Testis (tissue), 3 donors: ENCODE results near the gene RABGGTA. TPM values are rescaled to one million over a fixed set of nuclear protein-coding genes. Genes with fewer than 3 reads are reported as not detected.

Experiments
- DNase-seq: peaks from one replicate; pipeline ENCODE4 v3.0.0-alpha.2; 2019
- H3K27ac ChIP-seq, 2 donors: fragments of 200-600 bp; sonication (generic); one replicate each; pipeline ENCODE4 v1.5.1; 2019
- H3K27me3 ChIP-seq: fragments of 200-600 bp; sonication (generic); one replicate; pipeline ENCODE4 v1.5.1; 2019
- H3K36me3 ChIP-seq: fragments of 200-600 bp; sonication (generic); one replicate; pipeline ENCODE4 v1.5.1; 2017; ENCODE audit warnings: low read depth; ENCODE audit errors: missing control alignments
- H3K4me1 ChIP-seq: fragments of 200-600 bp; sonication (generic); one replicate; pipeline ENCODE4 v1.5.1; 2019
- H3K4me3 ChIP-seq, 2 donors: fragments of 200-600 bp; sonication (generic); one replicate each; pipeline ENCODE4 v1.5.1; 2017 to 2019
- H3K9me3 ChIP-seq: fragments of 200-600 bp; sonication (generic); one replicate; pipeline ENCODE4 v1.5.1; 2017
- POLR2A ChIP-seq: fragments of 450-650 bp; IDR thresholded peaks from one replicate; pipeline ENCODE4 v1.6.1; 2017; ENCODE audit warnings: antibody characterized with exemption, mild to moderate bottlenecking, moderate library complexity
- WGBS, 2 donors: methylation state at CpG; one replicate each; pipeline ENCODE4 v1.1.5; 2018; 5-methylcytosine and 5-hydroxymethylcytosine counted together
- intact Hi-C: fragments of 100-400 bp; cut with DNase I; formaldehyde crosslinking; loops from one replicate; pipeline ENCODE4 v1.15.1; 2023; ENCODE audit warnings: low total_unique reads
- polyA plus RNA-seq: library from polyadenylated mRNA; stranded (reverse); fragments of 350-450 nt; fragmentation: Illumina TruSeq; extraction: RNeasy Lipid Tissue Mini Kit (QIAGEN cat#74804); gene quantifications from one replicate; pipeline ENCODE4 v1.2.3, GENCODE V29; 2014; ENCODE audit warnings: low read depth, low replicate concordance; ENCODE audit not compliant: insufficient read depth
- total RNA-seq, 2 donors: library from RNA; depleted of rRNA; stranded (reverse); fragments of >200 nt; gene quantifications; one replicate each; pipeline ENCODE4 v1.2.3, GENCODE V29; 2016
- TF ChIP-seq, protein P1 (sequence below), 3 experiments: fragments of 450-650 bp in 2 of 3; fragments of 200-600 bp in 1 of 3; sonication (generic) in 1 of 3; IDR thresholded peaks; one replicate each; pipeline ENCODE4 v1.5.1; 2016 to 2019; ENCODE audit warnings: antibody characterized with exemption in 3 of 3, mild to moderate bottlenecking in 2 of 3, moderate library complexity in 1 of 3

RABGGTA gene
- total and polyA plus RNA-seq, 3 donors from 2014 or later, result 33.5 to 90.2 (median 70.9) TPM

- 76 to 83% methylated on average over 4 of the region's 4 CpGs for WGBS, 2 donors
- DNase-seq, result no peak
- H3K27ac ChIP-seq, result no peak overlapping the region
Observed at GRCh38 chr14:24256960-24257359, 14.4 kb downstream of the RABGGTA start.

GRCh38 chr14:24255931-24256711 is 15.3 kb downstream of the RABGGTA start:
- H3K27me3 ChIP-seq, result no peaks in the 10 kb centered on the region
- no peak overlapping the region for H3K27ac ChIP-seq
- intact Hi-C loops, result no loop called here
- H3K36me3 ChIP-seq, result no peaks in the 10 kb centered on the region
- WGBS, 2 donors, result 93 to 98% methylated on average over 9 to 12 of the region's 12 CpGs
- H3K4me1 ChIP-seq, result no peaks in the 10 kb centered on the region
- no peak overlapping the region for H3K4me3 ChIP-seq
- no peak for TF ChIP-seq POLR2A
- TF ChIP-seq, protein P1, sequence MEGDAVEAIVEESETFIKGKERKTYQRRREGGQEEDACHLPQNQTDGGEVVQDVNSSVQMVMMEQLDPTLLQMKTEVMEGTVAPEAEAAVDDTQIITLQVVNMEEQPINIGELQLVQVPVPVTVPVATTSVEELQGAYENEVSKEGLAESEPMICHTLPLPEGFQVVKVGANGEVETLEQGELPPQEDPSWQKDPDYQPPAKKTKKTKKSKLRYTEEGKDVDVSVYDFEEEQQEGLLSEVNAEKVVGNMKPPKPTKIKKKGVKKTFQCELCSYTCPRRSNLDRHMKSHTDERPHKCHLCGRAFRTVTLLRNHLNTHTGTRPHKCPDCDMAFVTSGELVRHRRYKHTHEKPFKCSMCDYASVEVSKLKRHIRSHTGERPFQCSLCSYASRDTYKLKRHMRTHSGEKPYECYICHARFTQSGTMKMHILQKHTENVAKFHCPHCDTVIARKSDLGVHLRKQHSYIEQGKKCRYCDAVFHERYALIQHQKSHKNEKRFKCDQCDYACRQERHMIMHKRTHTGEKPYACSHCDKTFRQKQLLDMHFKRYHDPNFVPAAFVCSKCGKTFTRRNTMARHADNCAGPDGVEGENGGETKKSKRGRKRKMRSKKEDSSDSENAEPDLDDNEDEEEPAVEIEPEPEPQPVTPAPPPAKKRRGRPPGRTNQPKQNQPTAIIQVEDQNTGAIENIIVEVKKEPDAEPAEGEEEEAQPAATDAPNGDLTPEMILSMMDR (IDR thresholded peaks at IDR 0.05), result no peak
- no peak for DNase-seq
- no peaks in the 10 kb centered on the region for H3K9me3 ChIP-seq

More at GRCh38 chr14:24256960-24257359, 14.4 kb downstream of the RABGGTA start:
- Histone ChIP-seq H3K4me3 (no peak overlapping the region), H3K36me3 (no peaks in the 10 kb centered on the region), H3K9me3 (no peaks in the 10 kb centered on the region), H3K4me1 (no peaks in the 10 kb centered on the region), H3K27me3 (no peaks in the 10 kb centered on the region)
- no peak for TF ChIP-seq POLR2A
- TF ChIP-seq, protein P1 (IDR thresholded peaks at IDR 0.05), result no peak
- intact Hi-C loops, result no loop called here

DNA sequence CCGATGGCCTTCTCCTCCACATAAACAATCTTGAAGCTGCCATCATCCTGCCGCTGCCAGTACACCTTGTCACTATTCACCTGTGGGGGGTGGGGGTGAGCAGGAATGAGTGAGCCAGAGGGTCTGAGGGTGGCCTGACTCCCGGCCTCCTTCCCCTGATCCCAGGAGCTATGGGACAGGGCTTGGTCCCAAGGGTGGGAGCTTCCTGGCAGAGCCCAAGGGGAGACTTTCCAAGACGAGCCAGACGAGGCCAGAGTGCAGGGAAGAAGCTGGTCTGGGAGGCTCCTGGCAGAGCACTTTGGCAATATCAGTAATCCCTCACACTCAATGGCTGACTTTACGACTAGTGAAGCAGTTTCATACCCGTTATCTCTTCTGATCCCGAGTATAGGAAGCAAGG is 16.0 kb downstream of the RABGGTA start:
- H3K36me3 ChIP-seq, result no peaks in the 10 kb centered on the region
- WGBS, 2 donors, result 89 to 94% methylated on average over 6 to 8 of the region's 8 CpGs
- no peaks in the 10 kb centered on the region for H3K9me3 ChIP-seq
- H3K4me1 ChIP-seq, result no peaks in the 10 kb centered on the region
- H3K27me3 ChIP-seq, result no peaks in the 10 kb centered on the region
- TF ChIP-seq POLR2A, result no peak
- TF ChIP-seq, protein P1 (IDR thresholded peaks at IDR 0.05), result no peak
- DNase-seq, result no peak
- H3K27ac ChIP-seq, result no peak overlapping the region
- intact Hi-C loops, result no loop called here
- H3K4me3 ChIP-seq, result no peak overlapping the region

GRCh38 chr14:24254630-24255392 is 16.6 kb downstream of the RABGGTA start:
- no peak for DNase-seq
- WGBS, 2 donors, result 94% methylated on average over 19 of the region's 19 CpGs; no CpG with 5 or more reads in 1 of the 2 donors
- Histone ChIP-seq H3K36me3 (no peaks in the 10 kb centered on the region), H3K27me3 (no peaks in the 10 kb centered on the region), H3K4me3 (no peak overlapping the region), H3K27ac (no peak overlapping the region), H3K4me1 (no peaks in the 10 kb centered on the region), H3K9me3 (no peaks in the 10 kb centered on the region)
- intact Hi-C loops, result no loop called here
- no peak for TF ChIP-seq POLR2A
- TF ChIP-seq, protein P1 (IDR thresholded peaks at IDR 0.05), result no peak
